H9 (cell line): ENCODE measurements around the gene PLA2R1. TPM values are rescaled to one million over a fixed set of nuclear protein-coding genes. Genes with fewer than 3 reads are reported as not detected.

Source experiments
- DNase-seq: peaks from one replicate; pipeline ENCODE4 v3.0.0-alpha.2; 2017
- H2AFZ ChIP-seq: one replicate; pipeline ENCODE4 v1.6.1; 2013; ENCODE audit warnings: mild to moderate bottlenecking, low read length, control low read depth, moderate library complexity
- H2AK5ac ChIP-seq: 2 replicates; pipeline ENCODE4 v1.6.1; 2013; ENCODE audit warnings: low read length, control low read depth, mixed read lengths; ENCODE audit not compliant: insufficient read length
- H2BK120ac ChIP-seq: one replicate; pipeline ENCODE4 v1.6.1; 2013; ENCODE audit warnings: low read depth, mild to moderate bottlenecking, low read length, control low read depth, inconsistent platforms; ENCODE audit not compliant: poor library complexity, severe bottlenecking
- H2BK12ac ChIP-seq: 2 replicates; pipeline ENCODE4 v1.6.1; 2013; ENCODE audit warnings: low read length, control low read depth, mixed read lengths, low read depth; ENCODE audit not compliant: insufficient read length
- H2BK15ac ChIP-seq: 2 replicates; pipeline ENCODE4 v1.6.1; 2013; ENCODE audit warnings: low read depth, low read length, control low read depth
- H2BK20ac ChIP-seq: one replicate; pipeline ENCODE4 v1.6.1; 2013; ENCODE audit warnings: low read depth, mild to moderate bottlenecking, low read length, control low read depth, inconsistent platforms; ENCODE audit not compliant: poor library complexity, severe bottlenecking
- H2BK5ac ChIP-seq: 2 replicates; pipeline ENCODE4 v1.6.1; 2013; ENCODE audit warnings: low read length, control low read depth, mixed read lengths; ENCODE audit not compliant: insufficient read length
- H3K14ac ChIP-seq: 2 replicates; pipeline ENCODE4 v1.6.1; 2013; ENCODE audit warnings: low read length, control low read depth; ENCODE audit not compliant: insufficient read depth
- H3K18ac ChIP-seq: 2 replicates; pipeline ENCODE4 v1.6.1; 2013; ENCODE audit warnings: low read depth, mild to moderate bottlenecking, mixed read lengths, low read length, control low read depth; ENCODE audit not compliant: insufficient read length
- H3K23ac ChIP-seq: 2 replicates; pipeline ENCODE4 v1.6.1; 2013; ENCODE audit warnings: low read length, control low read depth, mixed read lengths, low read depth; ENCODE audit not compliant: insufficient read length
- H3K23me2 ChIP-seq: 2 replicates; pipeline ENCODE4 v1.6.1; 2013; ENCODE audit warnings: low read depth, mild to moderate bottlenecking, mixed read lengths, low read length, control low read depth; ENCODE audit not compliant: insufficient read length, poor library complexity, severe bottlenecking
- H3K27ac ChIP-seq: 2 replicates; pipeline ENCODE4 v1.5.1; 2013; ENCODE audit warnings: low read length, control low read depth, mixed read lengths, low read depth; ENCODE audit not compliant: insufficient read length
- H3K27me3 ChIP-seq: 2 replicates; pipeline ENCODE4 v1.6.1; 2013; ENCODE audit warnings: low read length, control low read depth, inconsistent platforms; ENCODE audit not compliant: insufficient read depth
- H3K4ac ChIP-seq: 2 replicates; pipeline ENCODE4 v1.6.1; 2013; ENCODE audit warnings: low read depth, mild to moderate bottlenecking, control low read depth, inconsistent platforms, low read length, moderate library complexity
- H3K4me1 ChIP-seq: 2 replicates; pipeline ENCODE4 v1.6.1; 2013; ENCODE audit warnings: low read length, control low read depth, inconsistent platforms; ENCODE audit not compliant: insufficient read depth
- H3K4me2 ChIP-seq: 2 replicates; pipeline ENCODE4 v1.6.1; 2013; ENCODE audit warnings: low read length, control low read depth, mixed read lengths; ENCODE audit not compliant: insufficient read length, insufficient read depth
- H3K56ac ChIP-seq: 2 replicates; pipeline ENCODE4 v1.6.1; 2013; ENCODE audit warnings: low read depth, mild to moderate bottlenecking, mixed read lengths, low read length, control low read depth; ENCODE audit not compliant: insufficient read length
- H3K79me1 ChIP-seq: 2 replicates; pipeline ENCODE4 v1.6.1; 2013; ENCODE audit warnings: low read depth, mild to moderate bottlenecking, moderate library complexity, low read length, control low read depth, inconsistent platforms; ENCODE audit not compliant: insufficient read depth, poor library complexity, severe bottlenecking
- H3K79me2 ChIP-seq: 2 replicates; pipeline ENCODE4 v1.6.1; 2013; ENCODE audit warnings: low read length, control low read depth, inconsistent platforms; ENCODE audit not compliant: insufficient read depth
- H3K9ac ChIP-seq: 2 replicates; pipeline ENCODE4 v1.6.1; 2013; ENCODE audit warnings: low read length, control low read depth, mixed read lengths; ENCODE audit not compliant: insufficient read length; ENCODE audit errors: extremely low read depth
- H3K9me3 ChIP-seq: one replicate; pipeline ENCODE4 v1.6.1; 2013; ENCODE audit warnings: low read depth, low read length, inconsistent platforms; ENCODE audit not compliant: control insufficient read depth
- H3T11ph ChIP-seq: one replicate; pipeline ENCODE4 v1.6.1; 2013; ENCODE audit warnings: mild to moderate bottlenecking, low read length, control low read depth, inconsistent platforms
- H4K20me1 ChIP-seq: one replicate; pipeline ENCODE4 v1.6.1; 2013; ENCODE audit not compliant: control insufficient read depth, insufficient read length, insufficient read depth
- H4K5ac ChIP-seq: 2 replicates; pipeline ENCODE4 v1.6.1; 2013; ENCODE audit warnings: low read depth, mild to moderate bottlenecking, mixed read lengths, low read length, control low read depth; ENCODE audit not compliant: insufficient read length
- H4K8ac ChIP-seq: replicated peaks from 2 replicates; pipeline ENCODE4 v1.6.1; 2013; ENCODE audit warnings: low read length, control low read depth, mixed read lengths, low read depth; ENCODE audit not compliant: insufficient read length
- H4K91ac ChIP-seq: 2 replicates; pipeline ENCODE4 v1.6.1; 2013; ENCODE audit warnings: low read depth, mild to moderate bottlenecking, moderate library complexity, mixed read lengths, low read length, control low read depth; ENCODE audit not compliant: insufficient read length
- H3K27ac Mint-ChIP-seq, 3 experiments: 2 replicates in 2 of 3; 3 replicates in 1 of 3; pipeline ENCODE4 v1.8.0; 2020 to 2021; ENCODE audit warnings: mixed read lengths in 3 of 3, mild to moderate bottlenecking in 1 of 3, moderate library complexity in 1 of 3
- H3K27me3 Mint-ChIP-seq: 2 replicates; pipeline ENCODE4 v1.8.0; 2021; ENCODE audit warnings: low read depth, mild to moderate bottlenecking, moderate library complexity, mixed read lengths
- H3K36me3 Mint-ChIP-seq, 3 experiments: 2 replicates in 2 of 3; 3 replicates in 1 of 3; pipeline ENCODE4 v1.8.0; 2020 to 2021; ENCODE audit warnings: low read depth in 3 of 3, mixed read lengths in 3 of 3; ENCODE audit not compliant: insufficient read depth in 1 of 3
- H3K4me1 Mint-ChIP-seq, 2 experiments: 2 replicates each; pipeline ENCODE4 v1.8.0; 2020; ENCODE audit warnings: mixed read lengths in 2 of 2
- H3K4me3 Mint-ChIP-seq, 2 experiments: 2 replicates in 1 of 2; 3 replicates in 1 of 2; pipeline ENCODE4 v1.8.0; 2020 to 2021; ENCODE audit warnings: mild to moderate bottlenecking in 2 of 2, mixed read lengths in 2 of 2, moderate library complexity in 1 of 2
- H3K9me3 Mint-ChIP-seq, 2 experiments: 2 replicates in 1 of 2; 3 replicates in 1 of 2; pipeline ENCODE4 v1.8.0; 2020; ENCODE audit warnings: mild to moderate bottlenecking in 2 of 2, mixed read lengths in 2 of 2, moderate library complexity in 1 of 2
- total RNA-seq: library from RNA; stranded (reverse); gene quantifications from 2 replicates; pipeline ENCODE4 v1.2.1, GENCODE V29; 2021
- TF ChIP-seq, protein P1 (sequence below): fragments of 200-600 bp; sonication (generic); conservative IDR thresholded peaks from 3 replicates; pipeline ENCODE4 v1.8.0; 2021; ENCODE audit warnings: antibody characterized with exemption, mild to moderate bottlenecking

Gene PLA2R1
- total RNA-seq, 1 experiment from 2014 or later, result 0.83 TPM

GRCh38 chr2:160091381-160091780 is 29.0 kb upstream of the PLA2R1 start:
- Histone ChIP-seq H2BK15ac (no peak overlapping the region), H3K9ac (no peak overlapping the region), H3K56ac (no peak overlapping the region), H3K4me1 (no peaks in the 10 kb centered on the region), H4K91ac (no peak overlapping the region), H3K23ac (no peak overlapping the region), H2AFZ (no peak overlapping the region), H3K9me3 (peaks cover 31% of the 10 kb centered on the region), H3K23me2 (no peaks in the 10 kb centered on the region), H3K4me2 (no peak overlapping the region), H3K4ac (no peak overlapping the region), H3K18ac (no peak overlapping the region), H2BK5ac (no peak overlapping the region), H4K5ac (no peak overlapping the region), H2BK120ac (no peak overlapping the region), H2AK5ac (no peak overlapping the region), H3T11ph (no peak overlapping the region), H3K27ac (no peak overlapping the region), H3K79me2 (no peaks in the 10 kb centered on the region), H4K8ac (no peak overlapping the region), H3K14ac (no peak overlapping the region), H2BK12ac (no peak overlapping the region), H3K27me3 (no peaks in the 10 kb centered on the region), H3K79me1 (no peaks in the 10 kb centered on the region), H2BK20ac (no peak overlapping the region), H4K20me1 (no peaks in the 10 kb centered on the region)
- peaks cover 5% of the 10 kb centered on the region for H3K27me3 Mint-ChIP-seq
- H3K4me3 Mint-ChIP-seq, result no peak overlapping the region
- TF ChIP-seq, protein P1, sequence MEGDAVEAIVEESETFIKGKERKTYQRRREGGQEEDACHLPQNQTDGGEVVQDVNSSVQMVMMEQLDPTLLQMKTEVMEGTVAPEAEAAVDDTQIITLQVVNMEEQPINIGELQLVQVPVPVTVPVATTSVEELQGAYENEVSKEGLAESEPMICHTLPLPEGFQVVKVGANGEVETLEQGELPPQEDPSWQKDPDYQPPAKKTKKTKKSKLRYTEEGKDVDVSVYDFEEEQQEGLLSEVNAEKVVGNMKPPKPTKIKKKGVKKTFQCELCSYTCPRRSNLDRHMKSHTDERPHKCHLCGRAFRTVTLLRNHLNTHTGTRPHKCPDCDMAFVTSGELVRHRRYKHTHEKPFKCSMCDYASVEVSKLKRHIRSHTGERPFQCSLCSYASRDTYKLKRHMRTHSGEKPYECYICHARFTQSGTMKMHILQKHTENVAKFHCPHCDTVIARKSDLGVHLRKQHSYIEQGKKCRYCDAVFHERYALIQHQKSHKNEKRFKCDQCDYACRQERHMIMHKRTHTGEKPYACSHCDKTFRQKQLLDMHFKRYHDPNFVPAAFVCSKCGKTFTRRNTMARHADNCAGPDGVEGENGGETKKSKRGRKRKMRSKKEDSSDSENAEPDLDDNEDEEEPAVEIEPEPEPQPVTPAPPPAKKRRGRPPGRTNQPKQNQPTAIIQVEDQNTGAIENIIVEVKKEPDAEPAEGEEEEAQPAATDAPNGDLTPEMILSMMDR, result no peak
- no peaks in the 10 kb centered on the region for H3K4me1 Mint-ChIP-seq
- H3K9me3 Mint-ChIP-seq, result peaks cover 72 to 75% of the 10 kb centered on the region in 2 experiments
- H3K36me3 Mint-ChIP-seq, result peaks cover 33 to 61% (median 48%) of the 10 kb centered on the region in 3 experiments
- H3K27ac Mint-ChIP-seq, result no peak overlapping the region
- no peak for DNase-seq
